ENCODE results near the gene TSPAN18.

GRCh38 chr11:44930588-44931302, 204.0 kb downstream of the TSPAN18 start:
- TF ChIP-seq CTCF (IDR thresholded peaks at IDR 0.05), result no peak
- TF ChIP-seq POLR2A (IDR thresholded peaks at IDR 0.05), result no peak
